Smooth muscle cell (in vitro differentiated cells): ENCODE data around the gene PGM3. TPM values are rescaled to one million over a fixed set of nuclear protein-coding genes. Genes with fewer than 3 reads are reported as not detected.

ENCODE experiments used
- DNase-seq: peaks from one replicate; lab custom pipeline; 2025; ENCODE audit not compliant: unreplicated experiment; lab: John Stamatoyannopoulos, UW
- H2AFZ ChIP-seq: fragments of 200-600 bp; sonication (generic); 2 replicates; pipeline ENCODE4 v1.6.0; 2016; ENCODE audit warnings: antibody characterized with exemption, low read depth, mild to moderate bottlenecking
- H3F3A ChIP-seq: fragments of 200-600 bp; sonication (generic); 2 replicates; pipeline ENCODE4 v1.6.0; 2017; ENCODE audit warnings: antibody characterized with exemption, low read depth
- H3K27ac ChIP-seq: fragments of 200-600 bp; sonication (generic); 2 replicates; pipeline ENCODE4 v1.5.1; 2016; ENCODE audit warnings: low read depth, mild to moderate bottlenecking
- H3K27me3 ChIP-seq: fragments of 200-600 bp; sonication (generic); 2 replicates; pipeline ENCODE4 v1.6.1; 2016; ENCODE audit warnings: low read depth, mild to moderate bottlenecking
- H3K36me3 ChIP-seq: fragments of 200-600 bp; sonication (generic); 2 replicates; pipeline ENCODE4 v1.5.1; 2016; ENCODE audit warnings: low read depth
- H3K4me1 ChIP-seq: fragments of 200-600 bp; sonication (generic); 2 replicates; pipeline ENCODE4 v1.5.1; 2016; ENCODE audit warnings: low read depth
- H3K4me2 ChIP-seq: fragments of 200-600 bp; sonication (generic); 2 replicates; pipeline ENCODE4 v1.6.0; 2016; ENCODE audit warnings: mild to moderate bottlenecking
- H3K4me3 ChIP-seq: fragments of 200-600 bp; sonication (generic); 2 replicates; pipeline ENCODE4 v1.5.1; 2016; ENCODE audit warnings: mild to moderate bottlenecking
- H3K79me2 ChIP-seq: fragments of 200-600 bp; sonication (generic); 2 replicates; pipeline ENCODE4 v1.6.0; 2016; ENCODE audit warnings: low read depth, mild to moderate bottlenecking
- H3K9ac ChIP-seq: fragments of 200-600 bp; sonication (generic); 2 replicates; pipeline ENCODE4 v1.6.0; 2016; ENCODE audit warnings: low read depth
- H3K9me3 ChIP-seq: fragments of 200-600 bp; sonication (generic); replicated peaks from 2 replicates; pipeline ENCODE4 v1.5.1; 2016; ENCODE audit warnings: low read depth
- H4K20me1 ChIP-seq: fragments of 200-600 bp; sonication (generic); 2 replicates; pipeline ENCODE4 v1.6.0; 2016; ENCODE audit warnings: low read depth
- WGBS: methylation state at CpG from one replicate; pipeline ENCODE4 v1.1.7; 2016; ENCODE audit warnings: low lambda C conversion rate; 5-methylcytosine and 5-hydroxymethylcytosine counted together
- polyA plus RNA-seq: library from polyadenylated mRNA; unstranded; fragments of >200 nt; fragmentation: Nextera tagmentation; extraction: Ambion mirVana; gene quantifications from 2 replicates; pipeline ENCODE4 v1.2.1, GENCODE V29; 2016
- total RNA-seq: library from RNA; depleted of rRNA; stranded (reverse); fragments of >200 nt; gene quantifications from 2 replicates; pipeline ENCODE4 v1.2.3, GENCODE V29; 2014
- TF ChIP-seq, protein P1 (sequence below): fragments of 200-600 bp; sonication (generic); IDR thresholded peaks from 2 replicates; pipeline ENCODE4 v1.5.1; 2017; ENCODE audit warnings: borderline replicate concordance, mild to moderate bottlenecking, antibody characterized with exemption; ENCODE audit not compliant: insufficient read depth, poor library complexity, severe bottlenecking

PGM3 gene
- total and polyA plus RNA-seq, 2 experiments from 2014 or later, result 163 to 173 TPM

DNA sequence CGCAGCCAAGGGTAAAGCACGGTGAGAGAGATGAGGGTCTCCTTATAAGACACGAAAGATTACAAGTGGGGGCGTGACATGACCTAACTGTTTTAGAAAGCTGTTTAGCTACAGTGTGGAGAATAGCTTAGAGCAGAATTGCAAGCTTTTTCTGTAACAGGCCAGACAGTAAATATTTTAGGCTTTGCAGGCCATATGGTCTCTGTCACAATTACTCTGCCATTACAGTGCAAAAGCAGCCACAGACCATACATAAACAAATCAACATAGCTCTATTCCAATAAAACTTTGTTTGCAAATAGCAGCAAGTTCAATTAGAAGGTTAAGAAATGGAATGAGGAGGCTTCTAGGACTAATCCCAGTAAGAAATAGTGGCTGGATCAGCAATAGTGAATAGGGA, 16.8 kb downstream of the PGM3 start:
- H3K9me3 ChIP-seq, result no peaks in the 10 kb centered on the region
- H4K20me1 ChIP-seq, result peaks cover 98% of the 10 kb centered on the region
- no peak overlapping the region for H2AFZ ChIP-seq
- H3K4me2 ChIP-seq, result peak overlapping the region; percentile 66
- H3K27me3 ChIP-seq, result no peaks in the 10 kb centered on the region
- peaks cover 35% of the 10 kb centered on the region for H3F3A ChIP-seq
- peaks cover 14% of the 10 kb centered on the region for H3K4me1 ChIP-seq
- 21% methylated on average over 4 of the region's 4 CpGs for WGBS
- no peak overlapping the region for H3K9ac ChIP-seq
- H3K36me3 ChIP-seq, result peaks cover 57% of the 10 kb centered on the region
- DNase-seq, result no peak
- no peak overlapping the region for H3K4me3 ChIP-seq
- TF ChIP-seq, protein P1, sequence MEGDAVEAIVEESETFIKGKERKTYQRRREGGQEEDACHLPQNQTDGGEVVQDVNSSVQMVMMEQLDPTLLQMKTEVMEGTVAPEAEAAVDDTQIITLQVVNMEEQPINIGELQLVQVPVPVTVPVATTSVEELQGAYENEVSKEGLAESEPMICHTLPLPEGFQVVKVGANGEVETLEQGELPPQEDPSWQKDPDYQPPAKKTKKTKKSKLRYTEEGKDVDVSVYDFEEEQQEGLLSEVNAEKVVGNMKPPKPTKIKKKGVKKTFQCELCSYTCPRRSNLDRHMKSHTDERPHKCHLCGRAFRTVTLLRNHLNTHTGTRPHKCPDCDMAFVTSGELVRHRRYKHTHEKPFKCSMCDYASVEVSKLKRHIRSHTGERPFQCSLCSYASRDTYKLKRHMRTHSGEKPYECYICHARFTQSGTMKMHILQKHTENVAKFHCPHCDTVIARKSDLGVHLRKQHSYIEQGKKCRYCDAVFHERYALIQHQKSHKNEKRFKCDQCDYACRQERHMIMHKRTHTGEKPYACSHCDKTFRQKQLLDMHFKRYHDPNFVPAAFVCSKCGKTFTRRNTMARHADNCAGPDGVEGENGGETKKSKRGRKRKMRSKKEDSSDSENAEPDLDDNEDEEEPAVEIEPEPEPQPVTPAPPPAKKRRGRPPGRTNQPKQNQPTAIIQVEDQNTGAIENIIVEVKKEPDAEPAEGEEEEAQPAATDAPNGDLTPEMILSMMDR, result no peak
- H3K27ac ChIP-seq, result peak overlapping the region; percentile 64
- H3K79me2 ChIP-seq, result peaks cover 39% of the 10 kb centered on the region

DNA sequence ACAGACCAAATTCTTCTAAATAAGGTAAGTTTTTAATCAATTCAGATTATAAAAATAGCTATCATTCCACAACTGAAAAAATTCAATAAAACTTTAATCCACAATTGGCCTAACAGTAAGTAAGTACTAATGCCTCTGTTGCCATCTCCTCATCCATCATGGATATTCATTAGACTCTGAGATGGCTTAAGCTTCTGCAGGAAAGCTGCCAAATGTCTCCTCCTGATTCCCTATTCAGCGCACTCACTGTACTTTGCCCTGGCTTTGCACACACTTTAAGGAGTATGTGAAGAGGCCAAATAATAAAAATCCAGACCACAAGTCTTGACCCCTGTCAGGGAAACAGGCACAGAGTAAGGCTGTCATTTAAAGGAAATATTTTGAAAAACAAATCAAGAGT, 23.6 kb downstream of the PGM3 start:
- peaks cover 57% of the 10 kb centered on the region for H4K20me1 ChIP-seq
- TF ChIP-seq, protein P1, result no peak
- H3K27me3 ChIP-seq, result no peaks in the 10 kb centered on the region
- H2AFZ ChIP-seq, result no peak overlapping the region
- no peak overlapping the region for H3K4me2 ChIP-seq
- no peaks in the 10 kb centered on the region for H3K4me1 ChIP-seq
- H3K36me3 ChIP-seq, result peaks cover 54% of the 10 kb centered on the region
- no peak overlapping the region for H3K9ac ChIP-seq
- H3K9me3 ChIP-seq, result no peaks in the 10 kb centered on the region
- no peak for DNase-seq
- no peak overlapping the region for H3K4me3 ChIP-seq
- H3K27ac ChIP-seq, result peak overlapping the region; percentile 24
- H3F3A ChIP-seq, result peaks cover 21% of the 10 kb centered on the region
- H3K79me2 ChIP-seq, result no peaks in the 10 kb centered on the region
- WGBS, result 53% methylated on average over 1 of the region's 1 CpG

DNA sequence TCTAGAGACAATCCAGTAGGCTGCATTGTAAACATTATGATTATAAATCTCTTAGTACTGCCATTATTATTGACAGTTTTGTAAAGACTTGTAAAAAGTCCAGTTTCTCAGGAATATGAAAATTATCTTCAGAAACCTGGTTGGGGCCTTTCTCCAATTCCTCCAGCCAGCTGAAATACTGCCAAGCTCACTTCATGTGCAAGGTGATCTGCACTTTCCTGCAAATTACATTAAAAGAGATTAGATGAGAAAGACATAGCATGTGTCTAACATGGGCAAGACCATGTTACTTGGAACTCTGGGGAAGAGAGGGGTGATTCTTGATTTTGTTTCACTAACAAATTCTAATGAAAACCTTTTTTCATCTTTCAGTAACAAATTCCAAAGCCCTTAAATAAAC, 24.0 kb downstream of the PGM3 start:
- H3F3A ChIP-seq, result peaks cover 24% of the 10 kb centered on the region
- peak overlapping the region; percentile 24 for H3K27ac ChIP-seq
- H3K9me3 ChIP-seq, result no peaks in the 10 kb centered on the region
- no peak for DNase-seq
- no peak overlapping the region for H3K9ac ChIP-seq
- H3K4me2 ChIP-seq, result no peak overlapping the region
- H2AFZ ChIP-seq, result no peak overlapping the region
- H3K4me1 ChIP-seq, result no peaks in the 10 kb centered on the region
- no peaks in the 10 kb centered on the region for H3K79me2 ChIP-seq
- H3K27me3 ChIP-seq, result no peaks in the 10 kb centered on the region
- TF ChIP-seq, protein P1, result no peak
- H3K4me3 ChIP-seq, result no peak overlapping the region
- H4K20me1 ChIP-seq, result peaks cover 53% of the 10 kb centered on the region
- peaks cover 50% of the 10 kb centered on the region for H3K36me3 ChIP-seq

DNA sequence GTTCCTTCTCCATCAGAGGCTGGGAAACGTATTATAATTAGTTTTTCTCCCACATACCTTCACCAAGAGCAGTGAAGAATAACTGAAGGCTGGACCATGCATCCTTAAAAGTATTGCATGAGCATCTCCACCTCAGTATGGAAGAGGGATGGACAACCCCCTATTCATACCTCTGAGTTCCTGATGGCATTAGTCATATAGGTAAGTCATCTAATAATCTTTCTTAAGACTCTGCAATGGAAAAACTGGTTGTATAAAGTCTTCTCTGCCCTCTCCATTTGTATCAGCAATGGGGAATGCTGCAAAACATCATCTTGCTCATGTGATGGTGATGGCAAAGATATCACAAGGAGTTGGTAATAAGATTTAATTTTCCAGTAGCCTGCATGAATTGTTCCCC, 24.5 kb downstream of the PGM3 start:
- H3F3A ChIP-seq, result peaks cover 24% of the 10 kb centered on the region
- H3K9me3 ChIP-seq, result no peaks in the 10 kb centered on the region
- no peak overlapping the region for H2AFZ ChIP-seq
- no peak overlapping the region for H3K9ac ChIP-seq
- H3K79me2 ChIP-seq, result no peaks in the 10 kb centered on the region
- no peaks in the 10 kb centered on the region for H3K4me1 ChIP-seq
- H3K36me3 ChIP-seq, result peaks cover 46% of the 10 kb centered on the region
- no peaks in the 10 kb centered on the region for H3K27me3 ChIP-seq
- 96% methylated on average over 1 of the region's 1 CpG for WGBS
- H3K4me3 ChIP-seq, result no peak overlapping the region
- peaks cover 49% of the 10 kb centered on the region for H4K20me1 ChIP-seq
- no peak overlapping the region for H3K4me2 ChIP-seq
- H3K27ac ChIP-seq, result peak overlapping the region; percentile 24
- TF ChIP-seq, protein P1, result no peak
- no peak for DNase-seq
